Osteoblast (primary cell): ENCODE measurements around the gene PSMD13. TPM values are rescaled to one million over a fixed set of nuclear protein-coding genes. Genes with fewer than 3 reads are reported as not detected.

Source experiments
- DNase-seq: peaks from one replicate; pipeline ENCODE4 v3.0.0; 2011; ENCODE audit warnings: low spot score, mixed read lengths; ENCODE audit not compliant: insufficient read length; ENCODE audit errors: missing footprints
- H2AFZ ChIP-seq: 2 replicates; pipeline ENCODE4 v1.6.0; 2011; ENCODE audit warnings: mild to moderate bottlenecking, low read length
- H3K27ac ChIP-seq: 2 replicates; pipeline ENCODE4 v1.5.1; 2011; ENCODE audit warnings: mild to moderate bottlenecking, low read depth, low read length, moderate library complexity
- H3K27me3 ChIP-seq: 2 replicates; pipeline ENCODE4 v1.6.0; 2012; ENCODE audit warnings: mild to moderate bottlenecking, control low read depth, inconsistent platforms, low read length, moderate library complexity; ENCODE audit not compliant: insufficient read depth
- H3K36me3 ChIP-seq: 2 replicates; pipeline ENCODE4 v1.5.1; 2011; ENCODE audit warnings: mild to moderate bottlenecking, low read length, control low read depth, moderate library complexity; ENCODE audit not compliant: insufficient read depth
- H3K4me1 ChIP-seq: 2 replicates; pipeline ENCODE4 v1.5.1; 2011; ENCODE audit warnings: mild to moderate bottlenecking, low read length, control low read depth, moderate library complexity; ENCODE audit not compliant: insufficient read depth
- H3K4me2 ChIP-seq: 2 replicates; pipeline ENCODE4 v1.6.0; 2011; ENCODE audit warnings: mild to moderate bottlenecking, low read length; ENCODE audit not compliant: insufficient read depth
- H3K4me3 ChIP-seq: fragments of 200-600 bp; sonication (generic); 3 replicates; pipeline ENCODE4 v1.5.1; 2012; ENCODE audit warnings: mild to moderate bottlenecking, low read length, inconsistent platforms; ENCODE audit not compliant: insufficient read depth
- H3K79me2 ChIP-seq: 2 replicates; pipeline ENCODE4 v1.6.0; 2012; ENCODE audit warnings: mild to moderate bottlenecking, low read length, control low read depth, inconsistent platforms; ENCODE audit not compliant: insufficient read depth
- H3K9me3 ChIP-seq: 2 replicates; pipeline ENCODE4 v1.5.1; 2011; ENCODE audit warnings: low read depth, low read length, control low read depth
- H4K20me1 ChIP-seq: 2 replicates; pipeline ENCODE4 v1.6.0; 2012; ENCODE audit warnings: mild to moderate bottlenecking, low read length, control low read depth; ENCODE audit not compliant: insufficient read depth
- CTCF ChIP-seq: IDR thresholded peaks from 2 replicates; pipeline ENCODE4 v1.5.1; 2011; ENCODE audit warnings: mild to moderate bottlenecking, low read depth, low read length, moderate library complexity; ENCODE audit errors: extremely low read depth
- total RNA-seq: library from RNA; depleted of rRNA; stranded (reverse); fragments of >200 nt; gene quantifications from 2 replicates; pipeline ENCODE4 v1.2.3, GENCODE V29; 2012

Gene PSMD13
- total RNA-seq, 1 donor: 110 TPM

GRCh38 chr11:294780-295179 is 58.0 kb downstream of the PSMD13 start:
- no peaks in the 10 kb centered on the region for H4K20me1 ChIP-seq
- H3K4me1 ChIP-seq: no peaks in the 10 kb centered on the region
- peaks cover 15% of the 10 kb centered on the region for H3K27me3 ChIP-seq
- H3K4me2 ChIP-seq: no peak overlapping the region
- DNase-seq: peak; percentile 76
- TF ChIP-seq CTCF: no peak
- no peak overlapping the region for H3K4me3 ChIP-seq
- no peaks in the 10 kb centered on the region for H3K36me3 ChIP-seq
- H2AFZ ChIP-seq: no peak overlapping the region
- no peaks in the 10 kb centered on the region for H3K9me3 ChIP-seq
- H3K27ac ChIP-seq: no peak overlapping the region
- H3K79me2 ChIP-seq: no peaks in the 10 kb centered on the region

- Histone ChIP-seq H3K79me2 (no peaks in the 10 kb centered on the region), H4K20me1 (no peaks in the 10 kb centered on the region), H3K4me3 (no peak overlapping the region), H3K4me1 (no peaks in the 10 kb centered on the region), H3K4me2 (no peak overlapping the region), H3K27me3 (peaks cover 15% of the 10 kb centered on the region), H3K27ac (no peak overlapping the region), H3K36me3 (no peaks in the 10 kb centered on the region), H3K9me3 (no peaks in the 10 kb centered on the region), H2AFZ (no peak overlapping the region)
- TF ChIP-seq CTCF: no peak
- peak; percentile 77 for DNase-seq
Observed at GRCh38 chr11:295351-296170, 58.8 kb downstream of the PSMD13 start.

- peaks cover 15% of the 10 kb centered on the region for H3K27me3 ChIP-seq
- H2AFZ ChIP-seq: no peak overlapping the region
Observed at GRCh38 chr11:296171-297050, 59.6 kb downstream of the PSMD13 start.

More at GRCh38 chr11:296171-297050, 59.6 kb downstream of the PSMD13 start:
- Histone ChIP-seq H3K9me3 (no peaks in the 10 kb centered on the region), H3K27ac (no peak overlapping the region), H3K79me2 (no peaks in the 10 kb centered on the region), H3K4me1 (no peaks in the 10 kb centered on the region), H3K4me2 (no peak overlapping the region), H3K4me3 (no peak overlapping the region), H4K20me1 (no peaks in the 10 kb centered on the region), H3K36me3 (no peaks in the 10 kb centered on the region)
- TF ChIP-seq CTCF: no peak
- DNase-seq: peak; percentile 61
